GM23338 (cell line): ENCODE measurements around the gene KCNIP1. TPM values are rescaled to one million over a fixed set of nuclear protein-coding genes. Genes with fewer than 3 reads are reported as not detected.

Source experiments
- ATAC-seq: fragments of 200-7000 bp; cut with Tn5 transposase; 3 replicates; pipeline ENCODE4 v1.9.1; 2020
- DNase-seq: peaks from one replicate; pipeline ENCODE4 v3.0.0-alpha.2; 2015; ENCODE audit warnings: low spot score
- H2AFZ ChIP-seq: fragments of 200-600 bp; sonication (generic); 2 replicates; pipeline ENCODE4 v1.8.0; 2016; ENCODE audit warnings: antibody characterized with exemption, mild to moderate bottlenecking, moderate library complexity
- H3F3A ChIP-seq: fragments of 200-600 bp; sonication (generic); replicated peaks from 2 replicates; pipeline ENCODE4 v1.8.0; 2017; ENCODE audit warnings: antibody characterized with exemption, mixed run types, low read depth
- H3K27ac ChIP-seq: fragments of 200-600 bp; sonication (generic); 2 replicates; pipeline ENCODE4 v1.6.1; 2016; ENCODE audit warnings: low read depth
- H3K27me3 ChIP-seq: fragments of 200-600 bp; sonication (generic); 2 replicates; pipeline ENCODE4 v1.8.0; 2016; ENCODE audit warnings: mild to moderate bottlenecking, mixed run types, moderate library complexity; ENCODE audit not compliant: insufficient read depth
- H3K36me3 ChIP-seq: fragments of 200-600 bp; sonication (generic); 2 replicates; pipeline ENCODE4 v1.8.0; 2016; ENCODE audit warnings: mild to moderate bottlenecking; ENCODE audit not compliant: insufficient read depth
- H3K4me1 ChIP-seq: fragments of 200-600 bp; sonication (generic); 2 replicates; pipeline ENCODE4 v1.8.0; 2016; ENCODE audit warnings: mild to moderate bottlenecking, moderate library complexity; ENCODE audit not compliant: insufficient read depth
- H3K4me2 ChIP-seq: fragments of 200-600 bp; sonication (generic); 2 replicates; pipeline ENCODE4 v1.7.1; 2017; ENCODE audit warnings: mixed run types
- H3K4me3 ChIP-seq: fragments of 200-600 bp; sonication (generic); 2 replicates; pipeline ENCODE4 v1.6.1; 2016; ENCODE audit warnings: mixed run types
- H3K79me2 ChIP-seq: fragments of 200-600 bp; sonication (generic); replicated peaks from 2 replicates; pipeline ENCODE4 v1.8.0; 2017; ENCODE audit warnings: mild to moderate bottlenecking; ENCODE audit not compliant: insufficient read depth
- H3K9me2 ChIP-seq: fragments of 200-600 bp; sonication (generic); 2 replicates; pipeline ENCODE4 v1.8.0; 2017; ENCODE audit not compliant: insufficient read depth
- H4K20me1 ChIP-seq: fragments of 200-600 bp; sonication (generic); replicated peaks from 2 replicates; pipeline ENCODE4 v1.8.0; 2017; ENCODE audit warnings: mild to moderate bottlenecking; ENCODE audit not compliant: insufficient read depth
- H3K27ac Mint-ChIP-seq: 2 replicates; pipeline ENCODE4 v1.8.0; 2020; ENCODE audit warnings: inconsistent platforms, mild to moderate bottlenecking, moderate library complexity, mixed read lengths
- H3K27me3 Mint-ChIP-seq: 3 replicates; pipeline ENCODE4 v1.8.0; 2022; ENCODE audit warnings: low read depth, mild to moderate bottlenecking, moderate library complexity, mixed read lengths, inconsistent platforms; ENCODE audit not compliant: insufficient read depth, poor library complexity
- H3K36me3 Mint-ChIP-seq: 3 replicates; pipeline ENCODE4 v1.8.0; 2021; ENCODE audit warnings: low read depth, mild to moderate bottlenecking, inconsistent platforms, moderate library complexity, mixed read lengths
- H3K4me1 Mint-ChIP-seq: 3 replicates; pipeline ENCODE4 v1.8.0; 2020; ENCODE audit warnings: mild to moderate bottlenecking, inconsistent platforms, mixed read lengths
- H3K4me3 Mint-ChIP-seq: 3 replicates; pipeline ENCODE4 v1.8.0; 2021; ENCODE audit warnings: moderate library complexity, mild to moderate bottlenecking, inconsistent platforms, mixed read lengths
- H3K9me3 Mint-ChIP-seq: 3 replicates; pipeline ENCODE4 v1.8.0; 2020; ENCODE audit warnings: moderate library complexity, mild to moderate bottlenecking, inconsistent platforms, mixed read lengths
- CREB1 ChIP-seq: fragments of 250-450 bp; sonication (Bioruptor Pico); IDR thresholded peaks from 2 replicates; pipeline ENCODE4 v1.5.0; 2020; ENCODE audit warnings: low read depth, mild to moderate bottlenecking, moderate library complexity
- CTCF ChIP-seq, 2 experiments: fragments of 200-600 bp in 1 of 2; sonication (generic) in 1 of 2; conservative IDR thresholded peaks; 2 replicates each; pipeline versions ENCODE4 v1.5.1 to v1.6.1; 2016 to 2017; ENCODE audit warnings: antibody characterized with exemption in 2 of 2, low read depth in 2 of 2, mild to moderate bottlenecking in 2 of 2, moderate library complexity in 1 of 2
- ETS1 ChIP-seq: IDR thresholded peaks from 2 replicates; pipeline ENCODE4 v1.6.1; 2016; ENCODE audit warnings: antibody characterized with exemption
- EZH2 ChIP-seq: fragments of 200-600 bp; sonication (generic); IDR thresholded peaks from one replicate; pipeline ENCODE4 v1.8.0; 2017; ENCODE audit warnings: antibody characterized with exemption, mild to moderate bottlenecking, low read depth; ENCODE audit not compliant: unreplicated experiment
- EZH2phosphoT487 ChIP-seq: fragments of 200-600 bp; sonication (generic); IDR thresholded peaks from one replicate; pipeline ENCODE4 v1.8.1; 2018; ENCODE audit warnings: antibody characterized with exemption; ENCODE audit not compliant: unreplicated experiment
- JUNB ChIP-seq: IDR thresholded peaks from one replicate; pipeline ENCODE4 v1.6.1; 2016; ENCODE audit warnings: antibody characterized with exemption; ENCODE audit not compliant: unreplicated experiment
- NANOG ChIP-seq: IDR thresholded peaks from 2 replicates; pipeline ENCODE4 v1.6.1; 2016; ENCODE audit warnings: antibody characterized with exemption, borderline replicate concordance
- POLR2AphosphoS5 ChIP-seq: IDR thresholded peaks from 2 replicates; pipeline ENCODE4 v1.6.1; 2016; ENCODE audit warnings: antibody characterized with exemption, low read depth
- REST ChIP-seq: IDR thresholded peaks from one replicate; pipeline ENCODE4 v1.6.1; 2018; ENCODE audit warnings: antibody characterized with exemption; ENCODE audit not compliant: unreplicated experiment
- STAT1 ChIP-seq: IDR thresholded peaks from one replicate; pipeline ENCODE4 v1.6.1; 2016; ENCODE audit warnings: antibody characterized with exemption; ENCODE audit not compliant: unreplicated experiment
- ZNF114 ChIP-seq: fragments of 250-450 bp; sonication (Bioruptor Pico); IDR thresholded peaks from 2 replicates; pipeline ENCODE4 v1.5.0; 2020; ENCODE audit warnings: mild to moderate bottlenecking, moderate library complexity
- ZNF331 ChIP-seq: fragments of 250-450 bp; sonication (Bioruptor Pico); IDR thresholded peaks from 2 replicates; pipeline ENCODE4 v1.5.0; 2020; ENCODE audit warnings: low read depth, mild to moderate bottlenecking, moderate library complexity
- ZNF462 ChIP-seq: fragments of 250-450 bp; sonication (Bioruptor Pico); IDR thresholded peaks from 2 replicates; pipeline ENCODE4 v1.5.0; 2020; ENCODE audit warnings: mild to moderate bottlenecking, moderate library complexity
- polyA plus RNA-seq: library from polyadenylated mRNA; unstranded; fragments of >200 nt; fragmentation: Nextera tagmentation; extraction: Ambion mirVana; gene quantifications from 2 replicates; pipeline ENCODE4 v1.2.1, GENCODE V29; 2016
- total RNA-seq: library from RNA; depleted of rRNA; stranded (reverse); fragments of >200 nt; shearing (Covaris generic); gene quantifications from 2 replicates; pipeline ENCODE4 v1.2.3, GENCODE V29; 2014

Gene KCNIP1
- total and polyA plus RNA-seq, 2 experiments from 2014 or later, result 0.31 to 0.87 TPM

GRCh38 chr5:170510126-170510525 is 6.3 kb downstream of the KCNIP1 start:
- H3K36me3 Mint-ChIP-seq, result no peaks in the 10 kb centered on the region
- Histone ChIP-seq H3K4me1 (peaks cover 13% of the 10 kb centered on the region), H3K4me3 (no peak overlapping the region), H3K79me2 (no peaks in the 10 kb centered on the region), H4K20me1 (no peaks in the 10 kb centered on the region), H3K27ac (no peak overlapping the region), H3K27me3 (peaks cover 20% of the 10 kb centered on the region), H3K9me2 (no peaks in the 10 kb centered on the region), H2AFZ (no peak overlapping the region), H3K4me2 (no peak overlapping the region), H3F3A (no peaks in the 10 kb centered on the region), H3K36me3 (no peaks in the 10 kb centered on the region)
- DNase-seq, result no peak
- no peak overlapping the region for H3K4me3 Mint-ChIP-seq
- H3K9me3 Mint-ChIP-seq, result no peaks in the 10 kb centered on the region
- H3K27ac Mint-ChIP-seq, result no peak overlapping the region
- H3K4me1 Mint-ChIP-seq, result peaks cover 6% of the 10 kb centered on the region; the same call in 2 of the 3 replicates
- ATAC-seq, result no peak
- H3K27me3 Mint-ChIP-seq, result peaks cover 7% of the 10 kb centered on the region
- TF ChIP-seq EZH2 (no peak), CREB1 (CRISPR knock-in tag) (no peak), REST (no peak), POLR2AphosphoS5 (no peak), JUNB (no peak), ZNF114 (CRISPR knock-in tag) (no peak), EZH2phosphoT487 (no peak), ZNF462 (no peak), STAT1 (no peak), CTCF (conservative IDR thresholded peaks at IDR 0.05; ENCODE audit: low read depth in 2 of 2) (no peak), ZNF331 (CRISPR knock-in tag) (no peak), NANOG (no peak), ETS1 (no peak)
